Subcutaneous abdominal adipose tissue (tissue), 5 donors: Measurements from ENCODE around the gene FRMD6.

Experiments used
- H3K27ac ChIP-seq: one replicate; pipeline ENCODE4 v1.7.0; 2013; ENCODE audit warnings: low read depth, mild to moderate bottlenecking, inconsistent platforms, low read length, moderate library complexity
- H3K27me3 ChIP-seq, 5 donors: one replicate each; pipeline ENCODE4 v1.7.0; 2013; ENCODE audit warnings: low read length in 5 of 5, inconsistent platforms in 1 of 5; ENCODE audit not compliant: control insufficient read depth in 5 of 5, insufficient read depth in 4 of 5
- H3K36me3 ChIP-seq, 5 donors: one replicate each; pipeline ENCODE4 v1.7.0; 2013; ENCODE audit warnings: low read length in 5 of 5; ENCODE audit not compliant: control insufficient read depth in 5 of 5, insufficient read depth in 5 of 5
- H3K4me1 ChIP-seq, 5 donors: one replicate each; pipeline ENCODE4 v1.7.0; 2013; ENCODE audit warnings: low read length in 5 of 5, mild to moderate bottlenecking in 3 of 5, moderate library complexity in 1 of 5; ENCODE audit not compliant: control insufficient read depth in 5 of 5, insufficient read depth in 5 of 5
- H3K4me3 ChIP-seq, 5 donors: one replicate each; pipeline ENCODE4 v1.7.0; 2013; ENCODE audit warnings: low read length in 5 of 5, low read depth in 1 of 5
- H3K9ac ChIP-seq, 5 donors: one replicate each; pipeline ENCODE4 v1.7.0; 2013; ENCODE audit warnings: low read length in 5 of 5, mild to moderate bottlenecking in 4 of 5, moderate library complexity in 3 of 5
- H3K9me3 ChIP-seq, 5 donors: one replicate each; pipeline ENCODE4 v1.7.0; 2013; ENCODE audit warnings: low read length in 5 of 5; ENCODE audit not compliant: control insufficient read depth in 5 of 5
- donor health status: healthy.
- donor health status: healthy.
- donor health status: healthy.
- donor health status: healthy.
- donor health status: healthy.

The FRMD6 gene

GRCh38 chr14:51651388-51652167 lies at the start of gene FRMD6:
TSS of gene FRMD6 (plus strand) at chr14:51651910. CDS start at chr14:51689837, 37,927 bp downstream.
- H3K27ac ChIP-seq = peak within 1 kb of the TSS; percentile 84
- H3K4me3 ChIP-seq = peak within 1 kb of the TSS; percentile 84 to 92 (median 85)
- peaks cover 0 to 32% (median 26%) of the 10 kb centered on the region in 5 donors for H3K4me1 ChIP-seq
- H3K27me3 ChIP-seq = no peaks in the 10 kb centered on the region
- peak within 1 kb of the TSS; percentile 52 to 95 (median 83) for H3K9ac ChIP-seq
- no peaks in the 10 kb centered on the region for H3K9me3 ChIP-seq
- H3K36me3 ChIP-seq = no peaks in the 10 kb centered on the region

GRCh38 chr14:51602310-51602709 lies 49.4 kb upstream of the FRMD6 start:
- peaks cover 0 to 20% (median 6%) of the 10 kb centered on the region in 5 donors for H3K4me1 ChIP-seq
- no peak overlapping the region for H3K9ac ChIP-seq
- no peaks in the 10 kb centered on the region for H3K9me3 ChIP-seq
- no peaks in the 10 kb centered on the region for H3K36me3 ChIP-seq
- H3K27me3 ChIP-seq = peaks cover 0 to 3% (median 0%) of the 10 kb centered on the region in 5 donors
- H3K27ac ChIP-seq = no peak overlapping the region
- H3K4me3 ChIP-seq = no peak overlapping the region

- H3K9ac ChIP-seq = peak overlapping the region in 1 of 5 donors; percentile 30
- H3K9me3 ChIP-seq = no peaks in the 10 kb centered on the region
- H3K4me3 ChIP-seq = no peak overlapping the region
- peak overlapping the region; percentile 42 for H3K27ac ChIP-seq
- H3K4me1 ChIP-seq = peaks cover 0 to 25% (median 6%) of the 10 kb centered on the region in 5 donors
- H3K27me3 ChIP-seq = peaks cover 0 to 7% (median 0%) of the 10 kb centered on the region in 5 donors
- no peaks in the 10 kb centered on the region for H3K36me3 ChIP-seq
These were observed 48.2 kb upstream of the FRMD6 start for GRCh38 chr14:51603495-51603894.

GRCh38 chr14:51604073-51604472 lies 47.6 kb upstream of the FRMD6 start:
- Histone ChIP-seq H3K9ac (peak overlapping the region in 1 of 5 donors; percentile 30), H3K36me3 (no peaks in the 10 kb centered on the region), H3K27ac (peak overlapping the region; percentile 42), H3K27me3 (peaks cover 0 to 7% (median 0%) of the 10 kb centered on the region in 5 donors), H3K9me3 (no peaks in the 10 kb centered on the region), H3K4me3 (no peak overlapping the region), H3K4me1 (peaks cover 0 to 25% (median 6%) of the 10 kb centered on the region in 5 donors)

GRCh38 chr14:51605575-51605974 lies 46.1 kb upstream of the FRMD6 start:
- Histone ChIP-seq H3K4me3 (no peak overlapping the region), H3K9me3 (no peaks in the 10 kb centered on the region), H3K4me1 (peaks cover 0 to 18% (median 6%) of the 10 kb centered on the region in 5 donors), H3K9ac (no peak overlapping the region), H3K36me3 (no peaks in the 10 kb centered on the region), H3K27ac (no peak overlapping the region), H3K27me3 (peaks cover 0 to 7% (median 0%) of the 10 kb centered on the region in 5 donors)

- Histone ChIP-seq H3K9ac (no peak overlapping the region), H3K4me3 (peak overlapping the region in 2 of 5 donors; percentile 34 to 38), H3K27ac (no peak overlapping the region), H3K36me3 (no peaks in the 10 kb centered on the region), H3K9me3 (no peaks in the 10 kb centered on the region), H3K4me1 (peaks cover 0 to 18% (median 6%) of the 10 kb centered on the region in 5 donors), H3K27me3 (peaks cover 0 to 7% (median 0%) of the 10 kb centered on the region in 5 donors)
These were observed 44.0 kb upstream of the FRMD6 start for GRCh38 chr14:51607711-51608110.

- Histone ChIP-seq H3K4me3 (no peak overlapping the region), H3K9ac (no peak overlapping the region), H3K4me1 (peaks cover 0 to 9% (median 0%) of the 10 kb centered on the region in 5 donors), H3K36me3 (no peaks in the 10 kb centered on the region), H3K9me3 (no peaks in the 10 kb centered on the region), H3K27me3 (peaks cover 0 to 7% (median 0%) of the 10 kb centered on the region in 5 donors), H3K27ac (no peak overlapping the region)
These were observed 42.3 kb upstream of the FRMD6 start for GRCh38 chr14:51609251-51609954.

GRCh38 chr14:51609955-51610283 lies 41.8 kb upstream of the FRMD6 start:
- Histone ChIP-seq H3K27me3 (peaks cover 0 to 7% (median 0%) of the 10 kb centered on the region in 5 donors), H3K9me3 (no peaks in the 10 kb centered on the region), H3K4me3 (no peak overlapping the region), H3K4me1 (peaks cover 0 to 7% (median 0%) of the 10 kb centered on the region in 5 donors), H3K27ac (no peak overlapping the region), H3K9ac (no peak overlapping the region), H3K36me3 (no peaks in the 10 kb centered on the region)

GRCh38 chr14:51610771-51611170 lies 40.9 kb upstream of the FRMD6 start:
- Histone ChIP-seq H3K4me1 (peaks cover 0 to 7% (median 0%) of the 10 kb centered on the region in 5 donors), H3K4me3 (no peak overlapping the region), H3K27ac (no peak overlapping the region), H3K27me3 (peaks cover 0 to 7% (median 0%) of the 10 kb centered on the region in 5 donors), H3K9ac (no peak overlapping the region), H3K9me3 (no peaks in the 10 kb centered on the region), H3K36me3 (no peaks in the 10 kb centered on the region)

GRCh38 chr14:51612449-51612848 lies 39.3 kb upstream of the FRMD6 start:
- no peaks in the 10 kb centered on the region for H3K9me3 ChIP-seq
- no peak overlapping the region for H3K9ac ChIP-seq
- H3K27ac ChIP-seq = no peak overlapping the region
- H3K36me3 ChIP-seq = no peaks in the 10 kb centered on the region
- no peak overlapping the region for H3K4me3 ChIP-seq
- H3K4me1 ChIP-seq = peaks cover 0 to 6% (median 0%) of the 10 kb centered on the region in 5 donors
- peaks cover 0 to 4% (median 0%) of the 10 kb centered on the region in 5 donors for H3K27me3 ChIP-seq
